NCI-H2196 (cell line): ENCODE results near the gene CCL21.

Experiments used
- DNase-seq: peaks from one replicate; lab custom pipeline; 2025; ENCODE audit not compliant: unreplicated experiment; lab: John Stamatoyannopoulos, UW

The CCL21 gene

DNA sequence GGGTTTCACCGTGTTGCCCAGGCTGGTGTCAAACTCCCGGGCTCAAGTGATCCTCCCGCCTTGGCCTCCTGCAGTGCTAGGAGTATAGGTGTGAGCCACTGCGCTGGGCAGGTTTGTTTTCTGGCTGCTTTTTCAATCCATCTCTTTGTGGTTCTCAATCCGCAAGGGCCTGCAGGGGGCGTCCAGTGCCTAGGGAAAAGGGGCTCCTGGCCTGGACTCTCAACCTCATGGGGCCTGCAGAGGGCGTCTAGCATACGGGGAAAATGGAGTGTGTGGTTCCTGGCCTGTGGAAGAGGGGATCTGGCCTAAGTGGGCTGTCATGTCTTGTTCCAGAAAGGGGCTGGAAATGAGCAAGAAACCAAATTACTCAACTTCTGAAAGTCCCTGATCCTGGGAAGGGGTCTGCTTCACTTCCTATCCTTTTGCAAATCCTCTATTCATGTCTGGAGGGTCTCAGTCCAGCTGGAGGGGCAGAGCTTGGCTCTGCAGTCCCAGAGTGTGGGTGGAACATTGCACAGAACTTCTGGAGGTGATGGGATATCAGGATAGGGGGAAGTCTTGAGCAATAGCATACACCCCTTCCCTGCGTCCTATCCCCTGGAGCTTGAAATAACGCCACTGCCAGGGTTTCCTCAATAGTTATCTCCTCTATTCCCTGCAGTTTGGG lies 34.8 kb downstream of the CCL21 start:
- peak; percentile 62 for DNase-seq

DNA sequence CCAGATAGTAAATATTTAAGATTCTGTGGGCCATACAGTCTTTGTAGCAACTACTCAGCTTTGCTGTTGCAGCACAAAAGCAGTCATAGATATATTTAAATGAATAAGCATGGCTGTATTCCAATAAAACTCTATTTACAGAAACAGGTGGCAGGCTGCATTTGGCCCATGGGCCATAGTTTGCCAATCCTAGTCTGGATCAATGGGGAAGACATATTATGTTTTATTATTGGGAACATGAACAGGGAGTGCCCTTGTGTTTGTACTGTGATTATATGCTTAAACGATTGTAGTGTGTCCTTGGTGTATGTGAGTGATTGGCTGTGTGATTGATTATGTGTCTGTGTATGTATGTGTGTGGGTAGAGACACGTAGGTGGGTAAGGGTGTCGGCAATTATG lies 35.5 kb downstream of the CCL21 start:
- no peak for DNase-seq

GRCh38 chr9:34671307-34671706 lies 38.6 kb downstream of the CCL21 start:
- no peak for DNase-seq

- DNase-seq = no peak
Observed at GRCh38 chr9:34669809-34670562, 40.0 kb downstream of the CCL21 start.

DNA sequence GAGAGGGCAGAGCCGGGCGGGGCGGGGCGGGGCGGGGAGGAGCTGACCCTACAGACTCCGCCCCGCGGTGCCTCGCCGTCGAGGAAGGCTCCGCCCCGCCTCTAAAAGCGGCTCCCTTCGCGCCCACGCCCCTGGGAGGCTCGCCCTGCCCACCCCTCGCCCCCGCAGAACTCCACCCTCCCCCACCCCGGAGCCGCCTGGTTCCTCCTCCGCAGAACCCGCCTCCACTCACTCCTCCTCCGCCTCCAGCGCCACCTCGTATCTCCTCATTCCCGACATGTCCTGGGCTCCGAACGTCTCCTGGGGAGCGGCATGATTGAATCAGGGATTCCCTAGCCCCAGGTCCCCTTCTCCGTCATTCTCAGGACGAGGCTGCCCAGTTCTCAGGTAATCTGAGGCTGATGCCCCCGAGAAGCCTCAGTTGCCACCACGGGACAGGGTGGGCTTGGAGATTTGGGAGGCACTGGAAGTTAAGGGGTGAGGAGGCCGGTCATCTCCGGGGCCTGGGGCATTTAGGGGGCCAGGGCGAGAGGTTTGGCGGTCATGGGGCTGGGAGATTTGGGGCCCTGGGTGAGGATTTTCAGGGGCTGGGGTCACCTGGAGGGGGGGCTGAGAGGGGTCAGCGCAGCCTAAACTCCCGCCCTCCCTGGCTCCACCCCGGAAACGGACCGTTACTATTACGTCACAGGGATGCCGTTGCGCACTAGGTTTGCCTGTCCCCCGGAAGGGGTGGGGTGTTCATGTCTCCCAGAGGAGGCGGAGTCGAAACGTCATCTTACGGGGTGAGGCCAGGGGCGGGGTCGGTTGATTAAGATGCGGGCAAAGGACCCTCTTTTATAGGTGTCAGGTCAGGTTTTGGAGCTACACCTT lies 44.3 kb downstream of the CCL21 start:
- DNase-seq = peak; percentile 98

GRCh38 chr9:34665067-34665380 lies 44.9 kb downstream of the CCL21 start:
- DNase-seq = no peak

- peak; percentile 36 for DNase-seq
Observed at GRCh38 chr9:34664281-34665066, 45.5 kb downstream of the CCL21 start.

DNA sequence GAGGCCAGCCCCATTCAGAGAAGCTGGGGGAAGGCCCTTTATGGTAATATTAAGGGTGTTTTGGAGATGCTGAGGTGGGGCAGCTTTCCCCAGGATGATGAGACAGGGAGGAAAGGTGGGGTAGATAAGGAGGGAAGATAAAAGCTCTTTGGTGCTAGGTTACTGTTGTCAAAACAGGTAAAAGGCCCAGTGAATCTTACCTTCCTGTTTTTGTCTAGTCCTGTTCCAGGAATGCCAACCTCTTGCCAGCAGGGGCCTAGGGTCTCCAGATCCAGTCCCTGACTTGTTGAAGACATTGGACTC lies 46.7 kb downstream of the CCL21 start:
- DNase-seq = no peak

DNA sequence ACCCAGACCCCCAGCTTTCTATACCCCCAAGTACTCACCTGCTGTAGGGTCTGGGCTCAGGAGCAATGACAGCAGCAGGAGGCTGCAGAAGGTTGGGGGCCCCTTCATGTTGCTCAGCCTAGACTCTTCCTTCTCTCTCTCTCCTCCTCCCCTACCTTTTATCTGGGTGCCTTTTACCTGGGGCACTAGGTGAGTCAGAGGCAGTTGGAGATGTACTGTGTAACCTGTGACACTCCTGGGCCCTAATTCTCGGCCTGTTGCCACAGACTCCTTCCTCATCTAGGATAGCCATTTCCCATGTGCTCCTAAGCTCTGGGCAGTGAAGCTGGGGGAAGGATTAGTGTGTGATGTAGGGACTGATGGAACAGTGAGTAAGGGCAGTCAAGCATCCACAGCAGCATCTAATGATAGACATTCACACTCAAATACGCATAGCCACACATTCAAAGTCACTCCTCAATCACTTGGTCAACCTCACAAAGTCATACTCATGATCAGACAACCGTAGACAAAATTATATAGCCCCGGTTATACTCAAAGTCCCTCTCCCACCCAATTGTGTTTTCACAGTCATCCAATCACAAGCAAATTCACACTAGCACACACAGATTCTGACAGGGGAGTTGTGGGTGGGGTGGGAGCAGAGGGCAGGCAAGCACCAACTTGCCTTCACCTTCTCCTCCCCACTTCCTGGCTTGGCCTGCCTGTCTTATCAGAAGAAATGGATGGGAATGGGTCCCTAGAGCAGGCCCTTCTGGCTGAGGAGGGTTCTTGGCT lies 47.2 kb downstream of the CCL21 start, which contains the start of gene CCL27:
Gene CCL27 (minus strand): TSS at position 132 of the 777 bp plus-strand sequence. CDS start 24 bp downstream, at position 108.
- no peak for DNase-seq

GRCh38 chr9:34659592-34660253 lies 50.2 kb downstream of the CCL21 start:
- peak; percentile 81 for DNase-seq
